ENCODE measurements around the gene GOLGA1.

DNA sequence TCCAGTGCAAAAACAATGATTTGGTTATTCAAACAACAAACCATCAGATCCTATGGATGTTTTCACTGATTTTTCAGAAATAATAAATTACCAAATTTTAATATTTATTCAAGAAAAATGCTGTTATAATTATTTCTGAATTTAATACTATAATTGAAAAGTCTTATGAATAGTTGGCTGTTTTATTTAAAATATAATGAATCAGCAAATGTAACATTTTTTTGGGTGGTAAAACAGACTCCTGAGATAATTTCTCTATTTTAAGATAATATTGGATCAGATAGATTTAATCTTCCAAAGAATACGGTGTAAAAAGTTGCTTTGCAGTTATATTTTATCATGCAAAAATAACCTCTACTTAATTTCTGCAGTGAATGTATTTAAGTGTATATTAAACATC is 5.3 kb upstream of the GOLGA1 start:
- no peak for TF ChIP-seq CTCF (IDR thresholded peaks at IDR 0.05; ENCODE audit: low read depth, low read length)
- TF ChIP-seq EZH2phosphoT487 (IDR thresholded peaks at IDR 0.05; ENCODE audit: low read depth): no peak
